ENCODE data around the gene HSD11B1.

Gene HSD11B1

GRCh38 chr1:209667708-209668107, 36.9 kb upstream of the HSD11B1 start:
- Histone ChIP-seq H3K4me3 (no peak overlapping the region), H3K27ac (no peak overlapping the region), H3K9ac (ENCODE audit: insufficient read length) (no peak overlapping the region), H3K36me3 (ENCODE audit: insufficient read depth, low read length) (no peaks in the 10 kb centered on the region), H3K9me3 (ENCODE audit: low read depth, low read length) (no peaks in the 10 kb centered on the region)
- no peak for DNase-seq (ENCODE audit: low read depth, low spot score)
- TF ChIP-seq FOXP2 (optimal IDR thresholded peaks at IDR 0.05; ENCODE audit: control extremely low read depth, extremely low read length, insufficient read depth) (no peak), POLR2AphosphoS5 (IDR thresholded peaks at IDR 0.05; ENCODE audit: borderline replicate concordance, low read depth, low read length) (no peak), EZH2 (IDR thresholded peaks at IDR 0.05) (no peak)

GRCh38 chr1:209670441-209671082, 34.1 kb upstream of the HSD11B1 start:
- H3K9ac ChIP-seq (ENCODE audit: insufficient read length): no peak overlapping the region
- no peak for TF ChIP-seq POLR2AphosphoS5 (IDR thresholded peaks at IDR 0.05; ENCODE audit: borderline replicate concordance, low read depth, low read length)
- no peak for TF ChIP-seq EZH2 (IDR thresholded peaks at IDR 0.05)
- no peak for TF ChIP-seq FOXP2 (optimal IDR thresholded peaks at IDR 0.05; ENCODE audit: control extremely low read depth, extremely low read length, insufficient read depth)
- no peak for DNase-seq (ENCODE audit: low read depth, low spot score)
- H3K9me3 ChIP-seq (ENCODE audit: low read depth, low read length): no peaks in the 10 kb centered on the region
- no peak overlapping the region for H3K27ac ChIP-seq
- H3K36me3 ChIP-seq (ENCODE audit: insufficient read depth, low read length): no peaks in the 10 kb centered on the region
- no peak overlapping the region for H3K4me3 ChIP-seq

DNA sequence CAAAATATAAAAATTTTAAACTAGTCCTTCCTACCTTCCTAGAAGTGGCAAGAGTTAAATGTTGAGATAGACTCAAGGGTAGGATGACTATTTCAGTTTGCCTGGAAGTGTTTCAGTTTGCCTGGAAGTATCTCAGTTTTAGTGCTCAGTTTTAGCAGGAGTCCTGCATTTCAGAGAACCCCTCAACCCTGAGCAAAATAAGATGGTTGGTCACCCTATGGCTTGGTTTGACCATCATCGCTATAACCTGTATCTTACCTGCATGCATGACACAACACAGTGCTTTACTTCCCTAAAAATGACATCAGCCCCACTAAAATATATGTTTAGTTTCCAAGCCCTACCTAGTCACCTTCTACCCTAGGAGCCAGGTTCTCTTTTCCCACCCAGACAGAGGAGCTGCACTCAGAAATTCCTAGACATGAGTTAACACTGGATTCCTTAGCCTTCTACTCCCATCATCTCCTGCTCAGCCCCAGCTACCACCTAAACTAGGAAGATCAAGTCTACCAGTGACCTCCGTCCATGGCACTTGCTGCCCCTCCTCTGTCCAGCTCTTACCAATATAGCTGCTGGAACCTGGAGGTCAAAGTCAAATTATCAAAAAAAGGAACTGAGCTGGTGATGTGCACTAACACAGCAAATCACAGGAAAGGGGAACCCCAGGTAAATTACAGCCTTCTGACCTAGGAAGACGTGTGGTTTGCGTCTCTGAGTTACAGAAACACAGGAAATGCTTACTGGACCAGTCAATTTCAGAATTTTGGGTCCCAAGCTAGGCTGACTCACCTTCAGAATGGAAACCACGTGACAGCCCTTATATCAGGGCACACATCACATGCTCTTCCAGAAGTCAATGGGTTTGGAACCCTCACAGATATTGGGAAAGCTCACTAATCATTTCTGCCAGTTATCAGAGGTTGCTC, 31.7 kb upstream of the HSD11B1 start:
- no peak for DNase-seq (ENCODE audit: low read depth, low spot score)
- H3K36me3 ChIP-seq (ENCODE audit: insufficient read depth, low read length): no peaks in the 10 kb centered on the region
- H3K27ac ChIP-seq: no peak overlapping the region
- H3K4me3 ChIP-seq: no peak overlapping the region
- TF ChIP-seq EZH2 (IDR thresholded peaks at IDR 0.05) (no peak), POLR2AphosphoS5 (IDR thresholded peaks at IDR 0.05; ENCODE audit: borderline replicate concordance, low read depth, low read length) (no peak), FOXP2 (optimal IDR thresholded peaks at IDR 0.05; ENCODE audit: control extremely low read depth, extremely low read length, insufficient read depth) (no peak)
- no peaks in the 10 kb centered on the region for H3K9me3 ChIP-seq (ENCODE audit: low read depth, low read length)
- no peak overlapping the region for H3K9ac ChIP-seq (ENCODE audit: insufficient read length)

- H3K9me3 ChIP-seq (ENCODE audit: low read depth, low read length): no peaks in the 10 kb centered on the region
- no peak overlapping the region for H3K4me3 ChIP-seq
- no peak overlapping the region for H3K9ac ChIP-seq (ENCODE audit: insufficient read length)
- DNase-seq (ENCODE audit: low read depth, low spot score): no peak
- no peaks in the 10 kb centered on the region for H3K36me3 ChIP-seq (ENCODE audit: insufficient read depth, low read length)
- H3K27ac ChIP-seq: no peak overlapping the region
- TF ChIP-seq EZH2 (IDR thresholded peaks at IDR 0.05) (no peak), POLR2AphosphoS5 (IDR thresholded peaks at IDR 0.05; ENCODE audit: borderline replicate concordance, low read depth, low read length) (no peak), FOXP2 (optimal IDR thresholded peaks at IDR 0.05; ENCODE audit: control extremely low read depth, extremely low read length, insufficient read depth) (no peak)
Measured at GRCh38 chr1:209673631-209674417, 30.8 kb upstream of the HSD11B1 start.

DNA sequence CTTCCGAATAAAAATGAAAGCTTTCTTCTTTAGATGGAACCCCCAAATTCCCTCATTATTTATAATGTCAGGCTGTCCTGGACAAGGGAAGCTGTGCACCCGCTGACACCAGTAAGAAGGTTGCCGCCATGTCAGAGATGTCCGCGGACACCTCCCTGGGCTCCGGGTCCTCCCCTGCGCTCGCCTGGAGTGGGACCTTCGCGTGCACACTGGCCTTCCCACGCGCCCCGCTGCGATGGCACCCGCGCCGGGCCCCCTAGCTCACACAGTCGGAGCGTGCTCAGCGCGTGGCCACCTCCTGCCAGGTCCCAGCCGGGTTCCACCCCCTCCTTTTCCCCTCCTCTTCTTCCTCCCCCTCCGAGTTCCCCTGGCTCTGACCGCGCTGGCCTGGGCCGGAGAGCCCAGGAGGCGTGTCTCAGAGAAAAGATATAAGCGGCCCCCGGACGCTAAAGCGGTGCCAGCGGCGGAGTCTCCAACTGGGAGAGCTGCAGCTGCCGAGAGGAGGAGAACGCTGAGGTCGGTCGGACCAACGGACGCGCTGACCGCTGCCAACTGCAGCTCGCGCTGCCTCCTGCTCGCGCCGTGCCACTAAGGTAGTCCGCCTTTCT, 29.6 kb upstream of the HSD11B1 start, which contains the start of gene G0S2:
G0S2 (plus strand) TSS at position 456 of the 608 bp plus-strand sequence. CDS start 273 bp downstream, outside the sequence.
- H3K27ac ChIP-seq: no peak within 1 kb of the TSS
- no peak within 1 kb of the TSS for H3K4me3 ChIP-seq
- no peaks in the 10 kb centered on the region for H3K36me3 ChIP-seq (ENCODE audit: insufficient read depth, low read length)
- no peak within 1 kb of the TSS for H3K9ac ChIP-seq (ENCODE audit: insufficient read length)
- no peak for TF ChIP-seq FOXP2 (optimal IDR thresholded peaks at IDR 0.05; ENCODE audit: control extremely low read depth, extremely low read length, insufficient read depth)
- TF ChIP-seq EZH2 (IDR thresholded peaks at IDR 0.05): no peak
- no peak for TF ChIP-seq POLR2AphosphoS5 (IDR thresholded peaks at IDR 0.05; ENCODE audit: borderline replicate concordance, low read depth, low read length)
- DNase-seq (ENCODE audit: low read depth, low spot score): no peak
- H3K9me3 ChIP-seq (ENCODE audit: low read depth, low read length): no peaks in the 10 kb centered on the region

DNA sequence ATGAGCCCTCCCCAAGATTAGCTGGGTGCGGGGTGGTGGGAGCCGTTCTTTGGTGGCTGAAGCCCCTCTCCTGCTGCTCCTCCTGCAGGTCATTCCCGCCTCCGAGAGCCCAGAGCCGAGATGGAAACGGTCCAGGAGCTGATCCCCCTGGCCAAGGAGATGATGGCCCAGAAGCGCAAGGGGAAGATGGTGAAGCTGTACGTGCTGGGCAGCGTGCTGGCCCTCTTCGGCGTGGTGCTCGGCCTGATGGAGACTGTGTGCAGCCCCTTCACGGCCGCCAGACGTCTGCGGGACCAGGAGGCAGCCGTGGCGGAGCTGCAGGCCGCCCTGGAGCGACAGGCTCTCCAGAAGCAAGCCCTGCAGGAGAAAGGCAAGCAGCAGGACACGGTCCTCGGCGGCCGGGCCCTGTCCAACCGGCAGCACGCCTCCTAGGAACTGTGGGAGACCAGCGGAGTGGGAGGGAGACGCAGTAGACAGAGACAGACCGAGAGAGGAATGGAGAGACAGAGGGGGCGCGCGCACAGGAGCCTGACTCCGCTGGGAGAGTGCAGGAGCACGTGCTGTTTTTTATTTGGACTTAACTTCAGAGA, 29.0 kb upstream of the HSD11B1 start:
- Histone ChIP-seq H3K4me3 (no peak overlapping the region), H3K27ac (no peak overlapping the region), H3K9me3 (ENCODE audit: low read depth, low read length) (no peaks in the 10 kb centered on the region), H3K9ac (ENCODE audit: insufficient read length) (no peak overlapping the region), H3K36me3 (ENCODE audit: insufficient read depth, low read length) (no peaks in the 10 kb centered on the region)
- DNase-seq (ENCODE audit: low read depth, low spot score): no peak
- TF ChIP-seq FOXP2 (optimal IDR thresholded peaks at IDR 0.05; ENCODE audit: control extremely low read depth, extremely low read length, insufficient read depth): no peak
- no peak for TF ChIP-seq EZH2 (IDR thresholded peaks at IDR 0.05)
- no peak for TF ChIP-seq POLR2AphosphoS5 (IDR thresholded peaks at IDR 0.05; ENCODE audit: borderline replicate concordance, low read depth, low read length)

DNA sequence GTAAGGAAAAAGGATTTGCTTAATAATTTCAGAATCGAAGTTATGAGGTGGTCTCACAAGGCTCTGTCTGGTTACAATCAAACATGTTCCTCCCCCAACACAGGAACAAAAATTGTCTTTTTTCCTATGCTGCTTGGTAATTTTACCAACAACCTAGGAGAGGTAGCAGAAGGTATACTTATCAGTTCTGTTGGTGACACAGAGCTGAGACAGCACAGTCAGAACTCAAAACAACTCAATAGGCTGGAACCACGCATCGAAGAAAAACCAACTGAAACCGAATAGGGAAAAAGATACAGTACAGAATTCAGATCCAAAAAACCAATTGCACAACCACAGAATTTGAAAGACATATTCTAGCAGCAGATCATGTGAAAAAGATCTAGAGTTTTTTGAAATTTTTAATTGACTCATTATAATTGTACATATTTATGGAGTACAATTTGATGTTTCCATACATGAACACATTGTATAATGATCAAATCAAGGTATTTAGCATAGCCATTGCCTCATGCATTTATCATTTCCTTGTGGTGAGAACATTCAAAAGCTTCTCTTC, 25.6 kb upstream of the HSD11B1 start:
- Histone ChIP-seq H3K4me3 (no peak overlapping the region), H3K9ac (ENCODE audit: insufficient read length) (no peak overlapping the region), H3K9me3 (ENCODE audit: low read depth, low read length) (no peaks in the 10 kb centered on the region), H3K27ac (no peak overlapping the region), H3K36me3 (ENCODE audit: insufficient read depth, low read length) (no peaks in the 10 kb centered on the region)
- TF ChIP-seq FOXP2 (optimal IDR thresholded peaks at IDR 0.05; ENCODE audit: control extremely low read depth, extremely low read length, insufficient read depth) (no peak), POLR2AphosphoS5 (IDR thresholded peaks at IDR 0.05; ENCODE audit: borderline replicate concordance, low read depth, low read length) (no peak), EZH2 (IDR thresholded peaks at IDR 0.05) (no peak)
- no peak for DNase-seq (ENCODE audit: low read depth, low spot score)

Data from SK-N-MC (cell line).